ENCODE results near the gene CELSR2.
"Not testable (repeated sequence)": the region's sequence is repeated elsewhere in the genome, so short reads cannot be mapped to it uniquely, and the experiment has no call there.

CELSR2 gene

DNA sequence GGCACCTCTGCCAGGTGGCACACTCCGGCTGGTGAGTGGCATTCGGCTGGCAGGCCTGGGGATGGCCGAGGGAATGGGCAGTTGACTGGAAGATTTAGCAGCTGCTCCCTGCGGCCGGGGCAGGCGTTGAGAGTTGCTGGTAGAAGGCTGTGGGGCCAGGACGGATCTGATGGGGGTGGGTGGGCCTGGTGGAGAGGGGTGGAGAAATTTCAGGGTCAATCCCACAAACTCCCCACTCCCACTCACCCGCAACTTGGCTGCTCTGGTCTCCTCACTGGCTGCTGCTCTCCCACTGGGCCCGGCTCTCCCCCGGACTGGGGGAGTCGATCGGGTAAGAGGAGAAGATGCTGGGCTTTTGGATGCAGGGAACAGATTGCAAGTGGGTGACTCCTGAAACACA is 31.5 kb downstream of the CELSR2 start:
- no peak for DNase-seq (ENCODE audit: low read depth)
- no peak overlapping the region for H3K4me3 ChIP-seq (ENCODE audit: low read depth, low read length)
- TF ChIP-seq, protein P1, sequence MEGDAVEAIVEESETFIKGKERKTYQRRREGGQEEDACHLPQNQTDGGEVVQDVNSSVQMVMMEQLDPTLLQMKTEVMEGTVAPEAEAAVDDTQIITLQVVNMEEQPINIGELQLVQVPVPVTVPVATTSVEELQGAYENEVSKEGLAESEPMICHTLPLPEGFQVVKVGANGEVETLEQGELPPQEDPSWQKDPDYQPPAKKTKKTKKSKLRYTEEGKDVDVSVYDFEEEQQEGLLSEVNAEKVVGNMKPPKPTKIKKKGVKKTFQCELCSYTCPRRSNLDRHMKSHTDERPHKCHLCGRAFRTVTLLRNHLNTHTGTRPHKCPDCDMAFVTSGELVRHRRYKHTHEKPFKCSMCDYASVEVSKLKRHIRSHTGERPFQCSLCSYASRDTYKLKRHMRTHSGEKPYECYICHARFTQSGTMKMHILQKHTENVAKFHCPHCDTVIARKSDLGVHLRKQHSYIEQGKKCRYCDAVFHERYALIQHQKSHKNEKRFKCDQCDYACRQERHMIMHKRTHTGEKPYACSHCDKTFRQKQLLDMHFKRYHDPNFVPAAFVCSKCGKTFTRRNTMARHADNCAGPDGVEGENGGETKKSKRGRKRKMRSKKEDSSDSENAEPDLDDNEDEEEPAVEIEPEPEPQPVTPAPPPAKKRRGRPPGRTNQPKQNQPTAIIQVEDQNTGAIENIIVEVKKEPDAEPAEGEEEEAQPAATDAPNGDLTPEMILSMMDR (IDR thresholded peaks at IDR 0.05; ENCODE audit: low read depth, low read length): no peak
- TF ChIP-seq POLR2A (IDR thresholded peaks at IDR 0.05; ENCODE audit: extremely low read depth, insufficient read length) (no peak), MYC (IDR thresholded peaks at IDR 0.05; ENCODE audit: low read depth, low read length) (no peak)
- TF ChIP-seq, protein P2, sequence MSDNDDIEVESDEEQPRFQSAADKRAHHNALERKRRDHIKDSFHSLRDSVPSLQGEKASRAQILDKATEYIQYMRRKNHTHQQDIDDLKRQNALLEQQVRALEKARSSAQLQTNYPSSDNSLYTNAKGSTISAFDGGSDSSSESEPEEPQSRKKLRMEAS (IDR thresholded peaks at IDR 0.05; ENCODE audit: low read depth, low read length): no peak

DNA sequence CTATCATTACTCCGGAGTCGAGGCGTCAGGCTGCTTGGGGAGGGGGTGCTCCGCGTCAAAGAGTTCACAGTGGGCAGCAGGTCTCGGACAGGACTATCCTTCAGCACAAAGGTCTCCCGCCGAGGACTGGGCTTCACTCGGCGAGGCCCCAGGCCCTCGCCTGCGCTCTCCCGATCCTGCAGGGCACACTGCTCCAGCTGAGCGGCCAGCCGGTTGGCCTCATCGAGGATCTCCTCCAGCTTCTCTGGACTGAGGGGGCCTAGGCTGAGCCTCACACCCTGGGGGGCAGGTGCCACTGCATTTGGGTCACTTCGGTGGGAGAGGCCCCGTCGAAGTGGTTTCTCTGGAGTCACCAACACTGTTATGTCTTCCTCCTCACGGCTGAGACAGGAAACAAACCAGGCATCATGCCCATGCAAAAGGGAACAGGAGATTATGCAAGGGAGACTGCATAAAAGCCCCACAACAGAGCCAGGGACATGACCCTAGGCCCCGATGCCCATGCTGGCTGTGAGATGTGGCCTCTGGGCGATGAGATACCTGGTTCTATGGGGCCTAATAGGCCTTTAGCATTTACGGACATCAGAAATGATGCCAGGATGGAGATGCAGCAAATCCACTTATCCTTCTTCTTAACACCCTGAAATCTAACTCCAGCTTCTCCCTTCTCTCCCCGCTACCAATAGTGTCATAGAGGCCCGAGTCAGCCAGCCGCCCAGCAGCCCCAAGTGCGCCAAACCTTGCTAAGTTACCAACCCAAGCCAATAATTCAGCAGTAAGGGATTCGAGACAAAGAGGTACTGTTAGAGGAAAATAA is 32.5 kb downstream of the CELSR2 start:
- peak overlapping the region; percentile 68 for H3K4me3 ChIP-seq (ENCODE audit: low read depth, low read length)
- peak; percentile 57 for DNase-seq (ENCODE audit: low read depth)
- TF ChIP-seq POLR2A (IDR thresholded peaks at IDR 0.05; ENCODE audit: extremely low read depth, insufficient read length) (no peak), MYC (IDR thresholded peaks at IDR 0.05; ENCODE audit: low read depth, low read length) (0 out of 2 replicates have a peak, but pooled peaks have one; percentile 28)
- TF ChIP-seq, protein P1 (IDR thresholded peaks at IDR 0.05; ENCODE audit: low read depth, low read length): no peak
- TF ChIP-seq, protein P2 (IDR thresholded peaks at IDR 0.05; ENCODE audit: low read depth, low read length): 0 out of 2 replicates have a peak, but pooled peaks have one; percentile 27

DNA sequence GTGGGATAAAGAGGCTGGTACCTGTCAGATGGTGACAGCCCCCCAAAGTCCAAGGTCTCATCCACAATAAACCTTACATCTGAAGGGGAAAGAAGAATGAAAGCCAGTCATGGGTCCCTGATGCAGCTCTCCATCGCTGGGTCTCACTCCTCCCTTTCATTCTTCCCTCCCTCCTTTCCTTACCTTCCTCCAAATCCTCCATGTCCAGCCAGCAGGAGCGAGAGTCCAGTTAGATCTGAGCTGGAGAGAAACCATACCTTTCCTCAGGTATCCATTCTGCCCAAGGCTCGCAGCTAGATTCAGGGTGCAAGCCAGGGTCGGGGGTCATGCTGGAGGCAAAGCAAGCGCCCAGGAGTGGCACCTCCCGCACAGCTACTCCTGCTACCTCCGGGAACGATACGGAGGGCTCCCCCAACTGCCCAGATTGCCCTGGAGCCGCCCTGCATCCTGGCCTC is 33.2 kb downstream of the CELSR2 start:
- H3K4me3 ChIP-seq (ENCODE audit: low read depth, low read length): peak overlapping the region; percentile 68
- DNase-seq (ENCODE audit: low read depth): no peak
- TF ChIP-seq POLR2A (IDR thresholded peaks at IDR 0.05; ENCODE audit: extremely low read depth, insufficient read length): no peak
- no peak for TF ChIP-seq MYC (IDR thresholded peaks at IDR 0.05; ENCODE audit: low read depth, low read length)
- TF ChIP-seq, protein P1 (IDR thresholded peaks at IDR 0.05; ENCODE audit: low read depth, low read length): no peak

DNA sequence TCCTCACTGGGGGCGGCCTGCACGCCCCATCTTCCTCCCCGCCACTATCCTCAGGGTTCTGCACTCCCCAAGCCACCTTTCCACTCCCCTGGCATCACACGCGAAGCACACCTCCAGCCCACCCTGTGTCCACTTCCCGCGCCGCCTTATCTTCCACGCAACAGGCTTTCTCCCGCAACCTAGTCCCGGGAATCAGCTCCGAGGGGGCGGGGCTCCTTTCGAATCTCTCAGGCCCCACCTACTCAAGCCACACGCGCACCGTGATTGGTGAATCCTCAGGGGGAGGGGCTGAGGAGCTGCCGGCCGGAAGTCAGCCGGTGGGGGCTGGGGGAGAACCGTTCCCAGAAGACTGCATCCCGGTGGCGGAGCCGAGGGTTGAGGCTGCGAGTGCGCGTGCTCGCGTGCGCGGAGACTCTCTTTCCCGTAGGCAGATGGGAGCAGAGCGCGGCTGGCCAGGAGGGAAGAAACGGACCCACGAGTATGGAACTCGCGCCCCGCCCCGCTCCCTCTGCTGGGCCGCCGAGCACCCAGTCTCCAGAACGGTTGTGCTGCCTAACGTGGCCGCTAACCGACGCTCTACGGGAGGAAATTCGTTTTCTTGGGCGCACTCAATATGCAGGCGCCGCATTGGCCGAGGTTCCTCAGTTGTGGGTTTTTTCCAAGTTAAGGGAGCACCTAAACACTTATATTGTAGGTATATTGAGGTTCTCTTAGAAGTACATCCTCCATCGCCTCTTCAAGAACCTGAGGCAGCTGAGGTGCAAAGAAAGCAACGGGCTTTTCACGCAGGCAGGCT is 33.8 kb downstream of the CELSR2 start, which contains the start of gene PSRC1:
Gene PSRC1, minus strand, starts transcription at position 194 of the 796 bp plus-strand sequence.
- peak; percentile 90 for DNase-seq (ENCODE audit: low read depth)
- TF ChIP-seq, protein P1 (IDR thresholded peaks at IDR 0.05; ENCODE audit: low read depth, low read length): no peak
- TF ChIP-seq POLR2A (IDR thresholded peaks at IDR 0.05; ENCODE audit: extremely low read depth, insufficient read length) (peak; percentile 88), MYC (IDR thresholded peaks at IDR 0.05; ENCODE audit: low read depth, low read length) (peak; percentile 52; the same call in 1 of the 2 replicates)
- TF ChIP-seq, protein P2 (IDR thresholded peaks at IDR 0.05; ENCODE audit: low read depth, low read length): peak; percentile 47; the same call in 1 of the 2 replicates
- H3K4me3 ChIP-seq (ENCODE audit: low read depth, low read length): peak within 1 kb of the TSS; percentile 68

DNA sequence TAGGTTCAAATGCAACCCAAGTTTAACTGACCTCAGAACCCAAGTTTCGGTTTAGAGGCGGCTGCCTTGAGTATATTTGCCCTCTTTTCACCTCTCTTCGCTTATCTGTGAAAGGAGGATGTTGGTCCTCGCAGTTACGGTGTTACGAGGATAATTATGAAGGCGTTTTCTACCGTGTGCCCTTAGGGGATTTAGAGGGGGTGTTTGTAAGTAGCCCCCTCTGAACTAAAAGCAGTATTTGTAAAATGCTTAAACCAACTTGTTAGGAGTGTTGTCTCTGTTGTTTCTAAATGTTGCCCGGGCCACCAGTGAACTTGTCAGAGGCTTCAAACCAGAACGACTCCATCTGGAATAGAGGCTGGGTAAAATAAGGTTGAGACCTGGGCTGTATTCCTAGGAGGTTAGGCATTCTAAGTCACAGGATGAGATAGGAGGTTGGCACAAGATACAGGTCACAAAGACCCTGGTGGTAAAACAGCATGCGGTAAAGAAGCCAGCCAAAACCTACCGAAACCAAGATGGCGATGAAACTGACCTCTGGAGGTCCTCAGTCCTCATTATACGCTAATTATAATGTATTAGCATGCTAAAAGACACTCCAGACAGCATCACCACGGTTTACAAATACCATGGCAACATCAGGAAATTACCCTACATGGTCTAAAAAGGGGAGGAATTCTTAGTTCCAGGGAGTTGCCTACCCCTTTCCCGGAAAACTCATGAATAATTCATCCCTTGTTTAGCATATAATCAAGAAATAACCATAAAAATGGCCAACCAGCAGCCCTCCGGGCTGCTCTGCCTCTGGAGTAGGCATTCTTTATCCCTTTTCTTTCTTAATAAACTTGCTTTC is 34.6 kb downstream of the CELSR2 start:
- TF ChIP-seq, protein P2 (IDR thresholded peaks at IDR 0.05; ENCODE audit: low read depth, low read length): no peak
- TF ChIP-seq POLR2A (IDR thresholded peaks at IDR 0.05; ENCODE audit: extremely low read depth, insufficient read length) (no peak), MYC (IDR thresholded peaks at IDR 0.05; ENCODE audit: low read depth, low read length) (no peak)
- TF ChIP-seq, protein P1 (IDR thresholded peaks at IDR 0.05; ENCODE audit: low read depth, low read length): no peak
- no peak for DNase-seq (ENCODE audit: low read depth)
- peak overlapping the region; percentile 68 for H3K4me3 ChIP-seq (ENCODE audit: low read depth, low read length)

DNA sequence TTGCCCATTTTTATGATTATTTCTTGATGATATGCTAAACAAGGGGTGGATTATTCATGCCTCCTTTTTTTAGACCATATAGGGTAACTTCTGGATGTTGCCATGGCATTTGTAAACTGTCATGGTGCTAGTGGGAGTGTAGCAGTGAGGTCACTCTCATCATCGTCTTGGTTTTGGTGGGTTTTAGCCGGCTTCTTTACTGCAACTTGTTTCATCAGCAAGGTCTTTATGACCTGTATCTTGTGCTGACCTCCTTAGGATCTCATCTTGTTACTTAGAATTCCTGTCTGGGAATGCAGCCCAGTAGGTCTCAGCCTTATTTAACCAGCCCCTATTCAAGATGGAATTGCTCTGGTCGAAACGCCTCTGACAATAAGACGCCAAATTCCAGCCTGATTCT is 37.4 kb downstream of the CELSR2 start:
- not testable (repeated sequence) for H3K4me3 ChIP-seq (ENCODE audit: low read depth, low read length); DNase-seq (ENCODE audit: low read depth)

Data from NB4 (cell line).